Sciatic nerve (tissue), 2 donors: Measurements from ENCODE around the gene SLC2A10. TPM values are rescaled to one million over a fixed set of nuclear protein-coding genes. Genes with fewer than 3 reads are reported as not detected.

Experiments
- ATAC-seq: fragments of 200-7000 bp; cut with Tn5 transposase; one replicate; pipeline ENCODE4 v1.9.1; 2020; ENCODE audit warnings: mild to moderate bottlenecking, moderate library complexity
- DNase-seq: peaks from one replicate; pipeline ENCODE4 v3.0.0-alpha.2; 2020; ENCODE audit warnings: low spot score
- intact Hi-C: fragments of 100-400 bp; cut with DNase I; formaldehyde crosslinking; loops from one replicate; pipeline ENCODE4 v1.14.2; 2022
- total RNA-seq: library from RNA; stranded (reverse); fragmentation: NEBNext Ultra II Directional; extraction: Animal tissue kit (Norgen Biotek cat#: 25700); gene quantifications from one replicate; pipeline ENCODE4 v1.2.1, GENCODE V29; 2021
- donor health status: DM: no; HTN: no; CAD: no.
- donor health status: DM: no; HTN: no; CAD: no.

The SLC2A10 gene
- total RNA-seq, 1 donor from 2014 or later = 14.7 TPM

GRCh38 chr20:46755483-46756413 is 46.3 kb downstream of the SLC2A10 start:
- no peak for DNase-seq
- intact Hi-C loops = loop anchor here (10.0 kb wide), 1 partner anchor 869 kb away; no protein-coding TSS in a partner anchor
- ATAC-seq = no peak

- DNase-seq = no peak
- intact Hi-C loops = loop anchor here (10.0 kb wide), 1 partner anchor 868 kb away; no protein-coding TSS in a partner anchor
- ATAC-seq = peak; percentile 5
Observed at GRCh38 chr20:46756419-46756818, 47.0 kb downstream of the SLC2A10 start.

GRCh38 chr20:46757135-46757534 is 47.7 kb downstream of the SLC2A10 start:
- DNase-seq = no peak
- ATAC-seq = peak; percentile 55
- intact Hi-C loops = loop anchor here (10.0 kb wide), 1 partner anchor 868 kb away; no protein-coding TSS in a partner anchor

GRCh38 chr20:46757754-46758678 is 48.6 kb downstream of the SLC2A10 start:
- intact Hi-C loops = loop anchor here (10.0 kb wide), 1 partner anchor 867 kb away; no protein-coding TSS in a partner anchor
- peak; percentile 72 for ATAC-seq
- peak; percentile 76 for DNase-seq

GRCh38 chr20:46758929-46759669 is 49.6 kb downstream of the SLC2A10 start:
- intact Hi-C loops = loop anchor here (10.0 kb wide), 1 partner anchor 866 kb away; no protein-coding TSS in a partner anchor
- no peak for DNase-seq
- no peak for ATAC-seq

GRCh38 chr20:46761566-46761965 is 52.1 kb downstream of the SLC2A10 start:
- no peak for DNase-seq
- intact Hi-C loops = no loop called here
- no peak for ATAC-seq

GRCh38 chr20:46764068-46764467 is 54.6 kb downstream of the SLC2A10 start:
- DNase-seq (no peak), ATAC-seq (no peak)
- intact Hi-C loops = no loop called here

GRCh38 chr20:46765506-46766120 is 56.2 kb downstream of the SLC2A10 start:
- intact Hi-C loops = no loop called here
- ATAC-seq = no peak
- DNase-seq = no peak

GRCh38 chr20:46767127-46767761 is 57.8 kb downstream of the SLC2A10 start:
- intact Hi-C loops = no loop called here
- no peak for ATAC-seq
- DNase-seq = no peak

GRCh38 chr20:46770330-46771194 is 61.1 kb downstream of the SLC2A10 start:
- ATAC-seq = no peak
- no peak for DNase-seq
- intact Hi-C loops = no loop called here

- intact Hi-C loops = no loop called here
- no peak for ATAC-seq
- DNase-seq = no peak
Observed at GRCh38 chr20:46771195-46771588, 61.7 kb downstream of the SLC2A10 start.

GRCh38 chr20:46772901-46773300 is 63.5 kb downstream of the SLC2A10 start:
- DNase-seq = no peak
- intact Hi-C loops = no loop called here
- no peak for ATAC-seq

GRCh38 chr20:46773680-46774079 is 64.2 kb downstream of the SLC2A10 start:
- no peak for DNase-seq
- intact Hi-C loops = no loop called here
- ATAC-seq = no peak

GRCh38 chr20:46774236-46774635 is 64.8 kb downstream of the SLC2A10 start:
- no peak for DNase-seq
- intact Hi-C loops = no loop called here
- ATAC-seq = no peak

- DNase-seq (no peak), ATAC-seq (no peak)
- intact Hi-C loops = no loop called here
Observed at GRCh38 chr20:46774943-46775560, 65.6 kb downstream of the SLC2A10 start.

GRCh38 chr20:46775806-46776205 is 66.4 kb downstream of the SLC2A10 start:
- ATAC-seq (no peak), DNase-seq (no peak)
- intact Hi-C loops = no loop called here

- ATAC-seq (no peak), DNase-seq (no peak)
- intact Hi-C loops = no loop called here
Observed at GRCh38 chr20:46777331-46777730, 67.9 kb downstream of the SLC2A10 start.
